HG03175 (cell line): ENCODE measurements around the gene PDE9A.

Experiments used
- ATAC-seq: cut with Tn5 transposase; IDR thresholded peaks from one replicate; pipeline ENCODE4 v1.9.1; 2021; ENCODE audit warnings: mild to moderate bottlenecking, moderate library complexity; ENCODE audit not compliant: unreplicated experiment

PDE9A gene

GRCh38 chr21:42641311-42642218 is 11.9 kb upstream of the PDE9A start:
- no peak for ATAC-seq

- ATAC-seq, result no peak
Measured at GRCh38 chr21:42642219-42642745, 11.1 kb upstream of the PDE9A start.

GRCh38 chr21:42644223-42645208 is 8.9 kb upstream of the PDE9A start:
- ATAC-seq, result no peak

GRCh38 chr21:42645211-42646075 is 8.0 kb upstream of the PDE9A start:
- ATAC-seq, result no peak

GRCh38 chr21:42646076-42646825 is 7.2 kb upstream of the PDE9A start:
- ATAC-seq, result no peak

- ATAC-seq, result no peak
Measured at GRCh38 chr21:42646836-42647235, 6.6 kb upstream of the PDE9A start.

- no peak for ATAC-seq
Measured at GRCh38 chr21:42648606-42649005, 4.8 kb upstream of the PDE9A start.

GRCh38 chr21:42649122-42650032 is 4.0 kb upstream of the PDE9A start:
- no peak for ATAC-seq

- ATAC-seq, result no peak
Measured at GRCh38 chr21:42650033-42650370, 3.4 kb upstream of the PDE9A start.

GRCh38 chr21:42650441-42651421 is 2.7 kb upstream of the PDE9A start:
- ATAC-seq, result no peak

GRCh38 chr21:42651515-42652401 is 1.7 kb upstream of the PDE9A start:
- ATAC-seq, result no peak

GRCh38 chr21:42652527-42653230 is 742 bp upstream of the PDE9A start:
- ATAC-seq, result no peak

- no peak for ATAC-seq
Measured at GRCh38 chr21:42654179-42654912, 925 bp downstream of the PDE9A start.

- ATAC-seq, result no peak
Measured at GRCh38 chr21:42654913-42655795, 1.7 kb downstream of the PDE9A start.
